Right hindlimb (tissue), 1 donor: ENCODE results near the gene SDHB.

ENCODE experiments used
- DNase-seq: peaks from one replicate; pipeline ENCODE4 v3.0.0-alpha.2; 2018

SDHB gene

DNA sequence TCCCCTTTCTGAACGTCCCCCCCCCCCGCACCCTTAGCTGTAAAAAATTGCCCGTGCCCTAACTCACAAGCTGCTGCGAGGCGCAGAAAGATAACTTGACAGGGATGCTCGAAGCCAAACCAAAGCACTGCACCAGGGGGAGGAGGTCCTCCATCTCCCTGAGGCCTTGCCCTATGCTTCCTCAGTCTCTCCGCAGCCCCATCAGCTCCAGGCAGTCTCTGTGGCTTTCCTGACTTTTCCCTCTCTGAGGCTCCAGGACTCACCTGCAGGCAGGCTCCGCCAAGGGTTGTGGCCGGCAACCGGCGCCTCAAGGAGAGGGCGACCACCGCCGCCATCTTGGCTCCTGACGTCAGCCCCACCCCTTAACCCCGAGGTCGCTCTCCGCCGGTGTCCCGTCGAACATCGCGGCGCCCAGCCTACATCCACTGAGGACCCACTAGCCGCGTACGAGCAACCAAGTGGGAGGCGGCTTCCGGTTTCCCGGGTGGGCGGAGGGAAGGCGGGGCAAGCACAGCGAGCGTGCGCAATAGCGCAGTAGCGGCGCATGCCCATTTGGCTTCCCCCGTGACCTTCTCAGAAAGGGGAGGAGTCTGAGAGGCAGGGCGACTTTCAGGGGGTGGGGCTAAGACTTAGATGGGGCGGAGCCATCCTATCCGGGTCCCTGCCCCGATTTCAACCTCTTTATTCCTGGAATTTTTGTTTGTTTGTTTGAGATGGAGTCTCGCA lies at the start of gene SDHB:
Gene SDHB, minus strand, starts transcription at position 348 of the 726 bp plus-strand sequence. Its CDS starts 13 bp downstream, at position 335.
- DNase-seq, result peak; percentile 99

DNA sequence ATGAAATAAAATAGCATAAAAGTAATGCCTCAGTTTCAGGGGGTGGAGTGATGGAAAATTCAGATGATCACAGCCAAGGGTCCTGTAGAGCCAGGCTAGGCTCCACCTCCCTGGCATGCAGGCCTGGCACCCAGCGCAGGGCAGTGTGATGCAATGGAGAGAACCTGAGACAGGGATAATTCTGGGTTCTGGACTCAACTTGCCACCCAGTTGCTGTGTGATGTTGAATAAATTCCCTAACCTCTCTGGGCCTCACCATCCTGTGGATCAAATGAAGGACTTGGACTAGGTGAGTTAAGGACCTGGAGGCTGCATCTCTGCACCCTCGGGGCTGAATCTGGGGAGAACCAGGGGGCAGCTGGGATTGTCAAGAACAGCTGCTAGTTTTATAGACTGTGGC lies 48.4 kb upstream of the SDHB start:
- DNase-seq, result no peak

DNA sequence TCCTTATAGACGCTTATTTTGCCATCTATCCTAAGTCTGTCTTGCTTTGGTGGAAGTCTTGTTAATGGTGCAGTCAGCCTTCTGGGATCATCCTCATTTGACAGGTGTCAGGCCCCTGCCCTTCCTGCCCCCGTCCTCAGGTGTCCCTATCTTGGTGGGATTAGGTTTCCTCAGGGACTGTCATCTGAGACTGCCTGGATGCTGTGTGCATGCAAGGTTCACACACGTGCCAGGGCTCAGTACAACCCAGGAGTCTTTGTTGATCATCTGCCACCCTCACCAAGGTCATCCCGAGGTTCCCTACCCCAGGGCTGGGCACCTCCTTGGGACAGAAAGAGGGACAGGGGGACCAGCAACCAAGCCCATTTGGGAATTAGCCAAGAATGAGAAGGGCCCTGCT lies 47.4 kb upstream of the SDHB start:
- no peak for DNase-seq

DNA sequence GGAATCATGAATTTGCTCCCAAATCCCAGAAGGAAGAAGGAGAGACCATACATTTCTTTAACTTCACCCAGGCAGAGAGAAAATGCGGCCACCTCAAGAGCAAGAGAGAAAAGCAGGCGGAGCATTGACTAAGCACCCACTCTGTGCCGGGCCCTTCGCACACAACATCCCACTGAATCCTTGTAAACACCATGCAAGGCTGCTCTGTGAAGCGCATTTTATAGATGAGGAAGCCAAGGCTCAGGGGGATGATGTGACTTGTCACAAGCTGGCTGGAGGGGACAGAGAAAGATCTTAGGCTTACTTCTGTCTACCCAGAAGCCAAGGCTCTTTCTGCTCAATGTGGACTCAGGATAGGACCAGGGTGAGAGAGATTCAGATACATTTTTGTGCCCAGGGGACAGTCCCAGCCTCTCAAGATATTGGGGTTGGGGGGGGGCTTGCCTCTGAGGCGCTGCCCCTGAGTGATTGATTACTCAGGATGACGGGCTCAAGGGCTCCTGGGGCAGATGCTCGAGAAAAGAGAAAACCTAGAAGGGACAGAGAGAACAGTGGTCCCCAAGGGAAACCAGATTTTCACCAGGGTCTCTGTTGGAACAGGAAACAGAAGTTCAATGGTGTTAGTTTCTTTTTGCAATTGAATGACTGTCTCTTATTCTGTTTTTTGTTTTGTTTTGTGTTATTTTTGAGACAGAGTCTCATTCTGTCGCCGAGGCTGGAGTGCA lies 45.9 kb upstream of the SDHB start:
- DNase-seq, result no peak

DNA sequence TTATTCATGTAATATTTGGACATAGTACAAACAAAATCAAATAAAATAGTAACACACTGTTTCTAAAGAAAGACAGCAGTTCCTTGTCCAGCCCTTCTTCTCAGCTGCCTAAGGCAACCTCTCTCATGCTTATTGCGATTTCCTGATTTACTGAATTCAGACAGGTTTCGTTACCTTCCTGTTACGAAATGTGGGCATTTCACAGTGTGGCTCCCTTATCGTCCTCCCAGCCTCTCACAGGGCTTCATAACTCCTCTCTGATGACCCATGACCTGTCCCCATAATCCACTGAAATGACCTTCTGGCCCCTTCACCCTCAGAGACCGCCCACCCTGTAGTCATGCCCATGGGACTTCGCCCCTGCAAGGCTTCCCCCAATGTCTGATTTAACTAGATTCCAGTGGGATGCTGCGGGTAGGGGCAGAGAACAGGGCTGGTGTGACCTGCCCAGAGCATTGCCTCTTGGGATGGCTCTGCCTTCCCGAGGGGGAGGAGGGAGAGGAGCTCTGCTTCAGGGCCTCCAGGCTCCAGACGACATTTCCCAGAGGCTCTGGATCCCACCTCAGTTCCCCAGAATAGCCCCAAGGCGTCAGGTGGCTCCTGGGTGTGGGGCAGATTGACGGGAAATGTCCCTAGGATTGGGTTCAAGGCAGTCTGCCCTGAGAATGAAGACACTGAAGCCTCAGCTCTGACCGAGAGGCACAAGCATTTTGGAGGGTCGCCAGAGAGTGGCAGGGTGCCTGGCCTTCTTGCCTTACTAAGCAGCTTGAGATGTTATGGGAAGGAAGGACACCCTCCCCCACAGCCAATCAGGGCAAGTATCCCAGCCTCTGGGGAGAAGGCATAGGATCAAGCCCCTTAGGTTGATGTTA lies 44.9 kb upstream of the SDHB start:
- DNase-seq, result peak; percentile 31

DNA sequence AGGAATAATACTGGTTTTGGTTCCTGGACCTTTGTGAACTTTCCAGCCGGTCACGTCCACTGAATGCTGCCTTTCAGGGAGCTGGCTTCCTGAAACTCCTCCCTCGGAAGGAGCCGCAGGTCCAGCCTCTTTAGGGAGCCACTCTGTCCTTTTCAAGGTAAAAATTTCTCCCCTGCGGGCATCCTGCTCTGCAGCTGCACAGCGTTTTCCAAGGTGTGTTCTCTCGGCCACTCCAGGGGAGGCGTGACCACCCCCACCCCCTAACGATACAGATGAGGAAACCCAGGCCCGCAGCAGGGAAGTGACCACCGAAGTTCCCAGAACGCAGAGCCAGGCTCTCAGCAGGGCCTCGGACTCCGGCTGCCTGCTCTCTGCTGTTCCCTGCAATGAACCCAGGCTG lies 44.0 kb upstream of the SDHB start:
- DNase-seq, result no peak

DNA sequence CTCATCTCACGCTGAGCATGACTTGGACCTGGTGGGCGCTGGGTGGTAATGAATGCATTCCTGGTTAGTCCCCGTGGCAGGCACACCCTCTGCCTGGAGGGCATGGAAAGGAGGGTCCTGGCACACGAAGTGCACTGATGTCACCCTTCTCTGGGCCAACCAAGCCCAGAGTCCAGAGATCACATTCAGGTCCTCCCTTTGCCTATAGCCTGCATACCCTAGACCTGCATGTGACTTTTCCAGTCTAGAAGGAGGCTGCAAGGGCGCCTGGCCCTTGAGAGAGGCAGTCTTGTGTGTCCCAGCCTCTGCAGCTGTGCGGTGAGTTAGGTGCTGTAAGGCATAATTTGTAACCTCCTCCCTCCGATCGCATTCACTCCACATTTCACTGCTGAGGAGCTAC lies 43.3 kb upstream of the SDHB start:
- no peak for DNase-seq

DNA sequence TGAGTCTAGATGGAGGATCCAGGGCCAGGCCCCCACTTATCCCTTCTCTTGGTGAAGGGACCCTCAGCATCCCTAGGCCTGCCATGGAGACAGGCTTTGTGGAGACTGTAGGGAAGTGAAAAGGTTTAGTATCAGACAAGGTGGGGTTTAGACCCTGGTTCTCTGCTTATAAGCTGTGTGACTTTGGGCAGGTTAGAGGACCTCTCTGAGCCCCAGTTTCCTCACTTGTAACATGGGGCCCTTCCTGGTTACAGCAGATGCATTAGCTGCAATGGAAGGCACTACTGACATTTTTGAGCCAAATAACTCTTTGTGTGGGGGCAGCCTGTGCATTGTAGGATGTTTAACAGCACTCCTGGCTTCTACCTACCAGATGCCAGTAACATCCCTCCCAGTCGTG lies 42.8 kb upstream of the SDHB start:
- no peak for DNase-seq

DNA sequence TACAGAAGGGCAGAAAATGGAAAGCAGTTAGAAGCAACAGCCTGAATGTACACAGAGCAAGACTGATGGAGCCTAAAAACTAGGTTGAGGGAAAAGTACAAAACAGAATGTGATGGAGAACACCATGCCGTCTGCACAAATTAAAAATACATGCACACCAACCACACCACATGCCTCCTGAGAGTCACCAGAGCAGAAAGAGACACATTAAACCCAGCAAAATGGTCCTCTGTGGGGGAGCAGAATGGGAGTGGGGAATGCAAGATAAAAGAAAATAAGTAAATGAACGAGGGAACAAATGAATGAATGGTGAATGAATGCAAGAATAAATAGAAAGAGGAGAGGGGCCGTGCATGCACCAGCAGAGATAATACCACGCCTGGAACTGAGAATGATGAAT lies 41.3 kb upstream of the SDHB start:
- DNase-seq, result no peak

DNA sequence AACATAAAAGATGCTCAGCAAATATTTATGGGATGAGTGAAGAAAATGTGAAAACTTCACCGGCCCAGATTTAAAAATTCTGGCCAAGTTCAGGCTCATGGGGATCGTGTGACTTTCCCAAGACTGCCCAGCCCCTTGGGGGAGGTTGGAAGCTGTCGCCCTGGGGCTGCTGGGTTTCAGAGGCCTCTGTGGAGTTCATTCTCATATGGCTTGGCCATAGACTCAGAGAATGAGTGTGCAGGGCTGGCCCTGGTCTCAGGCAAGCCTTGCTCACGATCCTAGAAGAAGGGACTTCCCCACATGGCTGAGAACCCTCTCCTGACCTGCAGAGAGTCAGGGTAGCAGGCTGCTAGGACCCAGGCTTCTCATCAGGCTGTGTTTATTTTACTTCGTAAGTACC lies 40.8 kb upstream of the SDHB start:
- no peak for DNase-seq

DNA sequence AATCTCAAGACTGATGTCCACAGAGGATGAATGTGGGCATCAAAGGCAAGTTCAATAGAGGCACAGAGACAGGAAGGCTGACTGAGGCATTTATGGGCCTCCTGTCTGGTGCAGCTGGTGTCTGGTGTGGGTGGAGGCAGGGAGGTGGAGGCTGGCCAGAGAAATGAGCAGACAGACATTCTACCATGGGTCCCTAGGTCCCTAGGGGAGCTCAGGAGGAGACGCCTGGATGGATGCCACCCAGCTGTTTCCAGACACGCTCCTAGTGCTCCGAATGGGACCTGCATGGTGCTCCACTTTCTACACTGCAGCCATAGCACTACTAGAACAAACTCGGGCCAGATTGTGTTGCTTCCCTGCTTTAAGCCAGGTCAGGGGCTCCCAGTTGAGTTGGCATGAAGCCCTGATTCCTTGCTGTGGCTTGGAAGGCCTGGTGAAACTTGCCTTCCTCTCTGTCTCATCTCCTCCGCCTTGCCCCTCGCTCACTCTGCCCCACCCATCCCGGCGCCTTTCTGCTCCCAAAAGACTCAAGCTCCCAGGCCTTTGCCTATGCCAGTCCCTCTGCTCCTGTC lies 40.1 kb upstream of the SDHB start:
- no peak for DNase-seq

DNA sequence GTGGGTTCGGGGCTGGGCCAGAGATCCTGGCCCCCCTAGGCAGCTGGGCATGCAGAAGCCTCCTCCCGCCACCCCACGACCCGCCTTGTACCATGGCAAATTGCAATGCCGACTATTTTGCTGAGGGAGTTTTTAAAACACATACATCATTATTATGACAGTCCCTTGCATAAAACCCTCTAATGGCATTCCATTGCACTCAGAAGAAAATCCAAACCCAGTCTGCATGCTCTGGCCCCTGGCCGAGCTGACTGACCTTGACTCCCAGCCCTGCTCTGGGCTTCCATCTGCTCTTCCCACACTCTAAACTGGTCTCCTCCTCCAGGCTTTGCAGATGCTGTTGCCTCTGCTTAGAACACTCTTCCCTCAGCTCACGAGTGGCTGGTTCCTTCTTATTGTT lies 37.4 kb upstream of the SDHB start:
- DNase-seq, result no peak

DNA sequence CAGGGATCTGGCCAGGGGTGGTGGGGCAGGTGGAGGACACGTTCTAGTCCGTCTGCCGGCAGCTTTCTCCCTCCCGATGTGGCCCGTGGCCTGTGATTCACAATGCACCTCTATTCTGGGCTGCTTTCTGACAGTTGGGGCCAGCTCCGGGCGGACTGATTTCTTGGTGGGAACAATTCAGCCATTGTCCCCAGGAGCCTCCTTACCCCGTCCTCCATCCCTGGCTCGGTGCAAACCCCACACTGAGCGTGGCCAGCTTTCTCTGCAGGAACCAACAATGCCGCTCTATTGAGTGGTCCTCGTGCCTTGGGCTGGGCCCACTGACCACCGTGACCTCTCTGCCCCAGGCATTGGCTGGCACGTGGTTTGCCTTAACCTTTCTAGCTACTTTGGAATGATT lies 35.7 kb upstream of the SDHB start:
- DNase-seq, result no peak

DNA sequence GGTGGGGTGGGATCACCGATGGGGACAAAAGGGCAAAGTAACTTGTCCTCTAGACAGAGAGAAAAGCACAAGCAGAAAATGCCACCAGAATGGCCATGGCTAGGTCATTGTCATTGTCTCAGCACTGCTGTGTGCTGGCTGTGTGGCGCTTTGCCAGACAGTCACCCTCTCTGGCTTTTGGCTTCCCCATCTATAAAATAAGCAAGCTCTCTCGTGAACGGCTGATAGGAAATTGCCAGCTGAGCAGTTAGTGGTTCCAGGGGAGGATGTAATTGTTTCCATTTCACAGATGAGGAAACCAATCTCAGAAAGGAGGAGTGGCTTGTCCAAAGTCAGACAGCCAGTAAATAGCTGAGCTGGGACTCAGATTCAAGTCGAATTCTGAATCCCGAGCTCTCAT lies 32.9 kb upstream of the SDHB start:
- no peak for DNase-seq

DNA sequence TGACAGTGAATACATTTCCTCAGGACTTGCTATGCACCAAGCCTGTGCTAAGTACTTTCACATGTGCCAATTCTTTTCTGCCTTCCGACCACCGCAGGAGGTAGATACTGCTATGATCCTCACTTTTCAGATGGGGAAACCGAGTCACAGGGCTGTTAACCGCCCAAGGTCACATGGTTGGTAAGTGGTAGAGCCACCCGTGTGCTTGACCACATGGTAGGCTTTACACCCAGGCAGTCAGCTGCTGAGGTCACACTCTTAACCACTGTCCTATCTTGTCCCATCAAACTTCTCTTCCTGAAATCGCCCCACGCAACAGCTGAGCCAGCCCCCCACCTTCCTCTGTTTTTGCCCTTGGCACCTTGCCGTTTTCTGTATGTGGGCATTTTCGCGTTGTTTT lies 31.0 kb upstream of the SDHB start:
- DNase-seq, result no peak

DNA sequence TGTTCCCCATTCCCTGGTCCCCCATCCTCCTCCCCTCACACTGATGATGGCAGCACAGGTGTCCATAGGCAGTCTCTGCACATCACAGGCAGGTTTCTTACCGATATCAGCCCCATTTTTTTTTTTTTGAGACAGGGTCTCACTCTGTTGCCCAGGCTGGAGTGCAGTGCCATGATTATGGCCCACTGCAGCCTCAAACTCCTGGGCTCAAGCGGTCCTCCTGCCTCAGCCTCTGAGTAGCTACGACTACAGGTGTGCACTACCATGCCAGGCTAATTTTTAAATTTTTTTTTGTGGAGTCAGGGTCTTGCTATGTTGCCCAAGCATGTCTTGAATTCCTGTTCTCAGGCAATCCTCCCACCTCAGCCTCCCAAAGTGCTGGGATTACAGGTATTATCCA lies 28.9 kb upstream of the SDHB start:
- no peak for DNase-seq

DNA sequence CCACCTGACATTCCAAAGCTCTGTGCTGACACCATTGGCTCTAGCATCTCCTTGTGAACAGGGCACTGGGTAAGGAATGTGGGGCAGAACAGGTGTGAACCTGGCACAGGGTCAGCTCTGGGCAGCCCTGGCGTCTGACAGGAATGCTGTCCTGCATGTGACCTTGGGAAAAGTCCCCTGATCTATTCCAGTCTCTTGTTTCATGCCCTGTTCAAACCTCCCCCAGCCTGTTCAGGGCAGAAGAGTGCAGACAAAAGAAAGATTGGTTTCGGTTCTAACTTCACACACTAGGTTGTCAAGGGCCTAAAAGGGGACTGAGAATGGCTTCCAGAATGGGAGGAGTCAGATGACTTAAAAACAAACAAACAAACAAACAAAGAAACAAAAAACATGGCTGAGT lies 27.6 kb upstream of the SDHB start:
- no peak for DNase-seq

DNA sequence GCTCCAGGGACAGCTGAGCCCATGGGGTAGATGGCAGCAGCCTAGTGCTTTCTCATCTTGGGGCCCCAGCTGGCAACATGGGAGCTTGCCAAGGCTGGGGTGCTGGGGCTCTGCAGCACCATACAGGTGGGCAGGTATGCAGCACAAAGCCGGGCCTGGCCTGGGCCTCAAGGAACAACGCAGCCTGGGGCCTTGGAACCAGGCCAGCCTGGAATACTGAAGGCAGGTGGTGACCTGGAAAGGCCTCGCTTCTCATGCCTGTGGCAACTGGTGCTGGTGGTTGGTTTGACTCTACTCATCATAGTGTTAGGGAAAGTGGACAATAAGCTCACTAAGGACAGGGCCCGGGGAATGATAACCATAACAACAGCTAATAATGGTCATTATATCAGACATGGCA lies 27.0 kb upstream of the SDHB start:
- DNase-seq, result no peak

DNA sequence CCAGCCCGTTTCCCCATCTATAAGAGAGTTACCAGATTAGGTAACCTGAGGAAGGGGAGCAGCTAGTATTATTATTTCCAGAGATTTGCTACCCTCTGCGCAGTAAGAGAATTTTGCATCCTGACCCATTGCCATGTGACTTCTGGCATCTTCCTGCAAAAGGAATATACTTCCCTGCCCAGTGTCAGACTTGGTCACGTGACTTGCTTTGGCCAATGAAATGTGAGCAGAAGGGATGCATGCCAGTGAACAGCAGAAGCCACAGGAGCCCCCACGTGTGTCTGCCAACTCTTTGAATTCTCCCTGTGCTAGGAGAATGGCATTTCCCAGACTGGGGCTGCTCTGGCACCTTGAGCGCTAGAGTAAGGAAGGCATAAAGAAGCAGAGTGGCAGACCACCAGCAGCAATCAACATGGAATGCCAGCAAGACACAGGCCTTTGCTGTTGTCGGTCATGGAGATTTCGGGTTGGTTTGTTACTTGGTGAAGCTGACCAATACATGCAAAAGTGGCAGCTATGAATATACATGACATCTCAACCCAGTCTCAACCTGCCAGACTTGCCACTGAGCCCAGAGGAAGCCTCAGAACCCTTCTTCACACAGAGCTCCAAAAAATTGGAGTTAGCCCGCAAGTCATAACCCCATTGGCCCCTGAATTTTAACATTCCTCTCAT lies 26.4 kb upstream of the SDHB start:
- no peak for DNase-seq

DNA sequence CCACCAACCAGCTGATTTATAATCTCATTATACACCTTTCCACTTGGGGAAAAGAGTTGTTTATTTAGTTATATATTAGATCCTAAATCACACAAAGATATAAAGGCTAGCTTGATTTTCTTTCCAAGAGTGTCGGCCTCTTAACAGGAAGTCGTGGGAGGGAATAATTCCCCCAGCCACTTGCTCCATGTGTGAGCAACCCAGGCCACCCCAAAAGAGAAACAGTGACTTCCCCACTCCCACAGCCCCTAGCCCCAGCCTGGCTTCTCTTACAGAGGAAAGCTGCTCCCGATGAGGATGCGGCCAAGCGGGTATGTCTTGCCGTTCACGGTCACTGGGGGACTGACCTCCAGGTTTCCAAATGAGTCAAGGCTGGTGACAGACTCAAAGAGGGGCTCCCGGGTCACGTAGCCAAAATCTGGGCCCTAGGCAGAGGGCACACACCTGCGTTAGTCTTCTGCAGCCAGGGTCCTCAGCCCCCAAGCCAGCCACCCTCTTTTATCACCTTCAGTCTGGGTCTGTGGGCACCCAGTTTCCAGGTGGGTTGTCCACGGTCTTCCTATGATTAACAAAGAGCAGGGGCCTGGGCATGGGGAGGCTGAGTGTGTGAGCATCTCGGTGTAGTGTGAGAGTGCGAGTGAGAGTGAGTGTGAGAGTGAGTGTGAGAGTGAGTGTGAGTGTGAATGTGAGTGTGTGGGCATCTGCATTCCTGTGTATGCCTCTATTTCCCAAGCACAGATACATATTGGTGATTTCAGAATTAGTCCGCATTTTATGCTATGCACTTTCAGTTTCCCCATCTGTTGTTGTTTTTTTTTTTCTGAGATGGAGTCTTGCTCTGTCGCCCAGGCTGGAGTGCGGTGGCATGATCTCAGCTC lies 25.4 kb upstream of the SDHB start:
- DNase-seq, result no peak

DNA sequence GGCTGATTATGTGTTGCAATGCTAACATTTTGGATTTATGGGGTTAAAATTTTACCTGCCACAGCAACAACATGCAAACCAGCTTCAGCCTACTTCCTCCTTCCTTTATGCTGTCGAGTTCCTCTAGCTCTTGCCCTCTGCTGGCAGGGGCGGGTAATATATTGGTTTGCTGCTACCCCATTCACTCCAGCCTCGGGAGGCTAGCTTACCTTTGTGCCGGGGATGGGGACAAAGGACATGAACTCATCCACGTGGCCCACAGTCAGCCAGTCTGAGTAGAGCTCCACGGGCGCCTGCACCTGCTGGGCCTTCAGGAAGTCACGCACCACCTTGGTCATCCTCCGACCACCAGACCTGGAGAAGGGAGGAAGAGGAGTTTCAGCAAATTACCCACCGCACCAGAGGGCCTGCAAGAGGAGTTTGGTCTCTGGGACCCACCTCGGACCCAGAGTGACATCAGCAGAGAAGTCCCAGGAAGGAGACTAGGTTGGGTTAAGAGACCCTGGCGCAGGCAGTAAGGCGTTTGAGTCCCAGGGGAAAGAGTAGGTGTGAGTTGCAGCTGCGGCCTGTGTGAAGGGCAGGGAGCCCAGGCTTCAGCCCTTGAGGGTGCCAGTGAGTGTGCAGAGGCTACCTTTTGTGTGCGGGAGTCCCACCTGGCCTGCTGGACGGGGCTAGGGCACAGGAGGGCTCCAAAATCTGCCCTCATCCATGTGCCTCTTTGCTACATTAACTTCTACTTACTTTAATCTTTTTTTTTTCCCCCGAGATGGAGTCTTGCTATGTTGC lies 21.8 kb upstream of the SDHB start:
- DNase-seq, result no peak
